ENCODE measurements around the gene CHMP2B.
"Not testable (repeated sequence)": the region's sequence is repeated elsewhere in the genome, so short reads cannot be mapped to it uniquely, and the experiment has no call there.

DNA sequence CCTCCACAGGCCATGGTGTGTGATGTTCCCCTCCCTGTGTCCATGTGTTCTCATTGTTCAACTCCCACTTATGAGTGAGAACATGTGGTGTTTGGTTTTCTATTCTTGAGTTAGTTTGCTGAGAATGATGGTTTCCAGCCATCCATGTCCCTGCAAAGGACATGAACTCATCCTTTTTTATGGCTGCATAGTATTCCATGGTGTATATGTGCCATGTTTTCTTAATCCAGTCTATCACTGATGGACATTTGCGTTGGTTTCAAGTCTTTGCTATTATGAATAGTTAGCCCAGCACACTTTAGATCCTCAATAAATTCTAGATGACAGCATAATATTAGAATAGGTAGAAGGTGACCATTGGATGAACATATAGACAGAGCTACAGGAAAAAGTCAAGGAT, 77.9 kb downstream of the CHMP2B start:
- TF ChIP-seq, protein P1, sequence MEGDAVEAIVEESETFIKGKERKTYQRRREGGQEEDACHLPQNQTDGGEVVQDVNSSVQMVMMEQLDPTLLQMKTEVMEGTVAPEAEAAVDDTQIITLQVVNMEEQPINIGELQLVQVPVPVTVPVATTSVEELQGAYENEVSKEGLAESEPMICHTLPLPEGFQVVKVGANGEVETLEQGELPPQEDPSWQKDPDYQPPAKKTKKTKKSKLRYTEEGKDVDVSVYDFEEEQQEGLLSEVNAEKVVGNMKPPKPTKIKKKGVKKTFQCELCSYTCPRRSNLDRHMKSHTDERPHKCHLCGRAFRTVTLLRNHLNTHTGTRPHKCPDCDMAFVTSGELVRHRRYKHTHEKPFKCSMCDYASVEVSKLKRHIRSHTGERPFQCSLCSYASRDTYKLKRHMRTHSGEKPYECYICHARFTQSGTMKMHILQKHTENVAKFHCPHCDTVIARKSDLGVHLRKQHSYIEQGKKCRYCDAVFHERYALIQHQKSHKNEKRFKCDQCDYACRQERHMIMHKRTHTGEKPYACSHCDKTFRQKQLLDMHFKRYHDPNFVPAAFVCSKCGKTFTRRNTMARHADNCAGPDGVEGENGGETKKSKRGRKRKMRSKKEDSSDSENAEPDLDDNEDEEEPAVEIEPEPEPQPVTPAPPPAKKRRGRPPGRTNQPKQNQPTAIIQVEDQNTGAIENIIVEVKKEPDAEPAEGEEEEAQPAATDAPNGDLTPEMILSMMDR (IDR thresholded peaks at IDR 0.05; ENCODE audit: insufficient read depth, low read length) = not testable (repeated sequence)
- TF ChIP-seq, protein P2, sequence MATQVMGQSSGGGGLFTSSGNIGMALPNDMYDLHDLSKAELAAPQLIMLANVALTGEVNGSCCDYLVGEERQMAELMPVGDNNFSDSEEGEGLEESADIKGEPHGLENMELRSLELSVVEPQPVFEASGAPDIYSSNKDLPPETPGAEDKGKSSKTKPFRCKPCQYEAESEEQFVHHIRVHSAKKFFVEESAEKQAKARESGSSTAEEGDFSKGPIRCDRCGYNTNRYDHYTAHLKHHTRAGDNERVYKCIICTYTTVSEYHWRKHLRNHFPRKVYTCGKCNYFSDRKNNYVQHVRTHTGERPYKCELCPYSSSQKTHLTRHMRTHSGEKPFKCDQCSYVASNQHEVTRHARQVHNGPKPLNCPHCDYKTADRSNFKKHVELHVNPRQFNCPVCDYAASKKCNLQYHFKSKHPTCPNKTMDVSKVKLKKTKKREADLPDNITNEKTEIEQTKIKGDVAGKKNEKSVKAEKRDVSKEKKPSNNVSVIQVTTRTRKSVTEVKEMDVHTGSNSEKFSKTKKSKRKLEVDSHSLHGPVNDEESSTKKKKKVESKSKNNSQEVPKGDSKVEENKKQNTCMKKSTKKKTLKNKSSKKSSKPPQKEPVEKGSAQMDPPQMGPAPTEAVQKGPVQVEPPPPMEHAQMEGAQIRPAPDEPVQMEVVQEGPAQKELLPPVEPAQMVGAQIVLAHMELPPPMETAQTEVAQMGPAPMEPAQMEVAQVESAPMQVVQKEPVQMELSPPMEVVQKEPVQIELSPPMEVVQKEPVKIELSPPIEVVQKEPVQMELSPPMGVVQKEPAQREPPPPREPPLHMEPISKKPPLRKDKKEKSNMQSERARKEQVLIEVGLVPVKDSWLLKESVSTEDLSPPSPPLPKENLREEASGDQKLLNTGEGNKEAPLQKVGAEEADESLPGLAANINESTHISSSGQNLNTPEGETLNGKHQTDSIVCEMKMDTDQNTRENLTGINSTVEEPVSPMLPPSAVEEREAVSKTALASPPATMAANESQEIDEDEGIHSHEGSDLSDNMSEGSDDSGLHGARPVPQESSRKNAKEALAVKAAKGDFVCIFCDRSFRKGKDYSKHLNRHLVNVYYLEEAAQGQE (IDR thresholded peaks at IDR 0.05; ENCODE audit: insufficient replicate concordance, low read depth) = not testable (repeated sequence)
- TF ChIP-seq POLR2AphosphoS5 (IDR thresholded peaks at IDR 0.05; ENCODE audit: low read depth); GABPA (IDR thresholded peaks at IDR 0.05; ENCODE audit: low read depth); SPI1 (IDR thresholded peaks at IDR 0.05; ENCODE audit: borderline replicate concordance, low read depth): not testable (repeated sequence)

Measured in HL-60 (cell line).